NCI-H460 (cell line): ENCODE measurements around the gene SSX4. TPM values are rescaled to one million over a fixed set of nuclear protein-coding genes. Genes with fewer than 3 reads are reported as not detected.
"Not testable (repeated sequence)": the region's sequence is repeated elsewhere in the genome, so short reads cannot be mapped to it uniquely, and the experiment has no call there.

Experiments
- DNase-seq: peaks from one replicate; pipeline ENCODE4 v3.0.0-alpha.2; 2016; ENCODE audit warnings: low read depth; ENCODE audit errors: extremely low read depth
- polyA plus RNA-seq: library from polyadenylated mRNA; depleted of rRNA; stranded (reverse); fragments of >200 nt; gene quantifications from 2 replicates; pipeline ENCODE4 v1.2.3, GENCODE V29; 2014; cell fraction: nucleus; rRNA removed
- small RNA-seq, 2 experiments: library from RNA; depleted of rRNA; stranded (forward); fragments of <200 nt; gene quantifications; one replicate each; pipeline ENCODE3, GENCODE V24; 2014
- total RNA-seq: library from RNA; depleted of rRNA; stranded (reverse); fragments of >200 nt; shearing (Covaris generic); gene quantifications from 2 replicates; pipeline ENCODE4 v1.2.3, GENCODE V29; 2014; rRNA removed

Gene SSX4
- not detected in 2 replicates for total RNA-seq
- polyA plus RNA-seq = not detected in 2 replicates

- not testable (repeated sequence) for DNase-seq
Observed at GRCh38 chrX:48383239-48383638, at the start of gene SSX4. Gene SSX4 (plus strand): TSS chrX:48383539. CDS start chrX:48384054, 515 bp downstream.

- not testable (repeated sequence) for DNase-seq
Observed at GRCh38 chrX:48346059-48346458, 37.3 kb upstream of the SSX4 start.

DNA sequence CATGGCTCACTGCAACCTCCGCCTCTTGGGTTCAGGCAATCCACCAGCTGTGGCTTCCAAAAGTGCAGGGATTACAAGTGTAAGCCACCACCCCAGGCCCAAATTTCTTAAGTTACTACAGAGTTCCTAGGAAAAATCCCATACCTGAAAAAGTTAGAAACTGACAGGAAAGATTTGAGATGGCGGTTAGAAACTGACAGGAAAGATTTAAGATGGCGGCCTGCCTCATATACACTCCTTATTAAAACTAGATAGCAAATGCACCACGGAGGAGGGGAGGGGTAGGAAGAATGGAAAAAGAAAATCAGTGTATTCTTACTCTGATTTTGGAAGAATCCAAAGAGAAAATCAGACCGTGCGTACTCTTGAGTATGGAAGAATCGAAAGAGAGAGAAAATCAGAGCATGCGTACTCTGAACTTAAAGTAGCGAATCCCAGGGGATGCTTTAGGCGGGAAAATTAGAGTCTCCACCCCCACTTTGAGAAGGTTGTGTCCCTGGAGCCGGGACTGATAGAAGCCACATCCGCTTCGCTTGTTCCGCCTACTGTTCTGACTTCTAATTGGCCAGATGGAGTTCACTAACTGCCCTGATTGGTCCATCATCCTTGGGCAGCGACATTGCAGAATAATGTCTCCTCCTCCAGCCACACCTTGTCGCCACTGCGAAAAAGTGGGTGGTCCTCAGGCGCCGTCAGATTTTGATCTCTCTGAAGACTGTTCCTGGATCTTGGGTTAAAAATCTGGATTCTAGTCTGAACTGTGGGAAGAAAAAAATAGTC, 26.8 kb upstream of the SSX4 start, which contains the start of gene SSX3:
Gene SSX3 (minus strand): TSS at position 389 of the 780 bp plus-strand sequence. CDS start 1,454 bp downstream, outside the sequence.
- not testable (repeated sequence) for DNase-seq

- no peak for DNase-seq
Observed at GRCh38 chrX:48357681-48358080, 25.7 kb upstream of the SSX4 start.

- DNase-seq = not testable (repeated sequence)
Observed at GRCh38 chrX:48359281-48359680, 24.1 kb upstream of the SSX4 start.

GRCh38 chrX:48367717-48368408, 15.5 kb upstream of the SSX4 start:
- DNase-seq = not testable (repeated sequence)

DNA sequence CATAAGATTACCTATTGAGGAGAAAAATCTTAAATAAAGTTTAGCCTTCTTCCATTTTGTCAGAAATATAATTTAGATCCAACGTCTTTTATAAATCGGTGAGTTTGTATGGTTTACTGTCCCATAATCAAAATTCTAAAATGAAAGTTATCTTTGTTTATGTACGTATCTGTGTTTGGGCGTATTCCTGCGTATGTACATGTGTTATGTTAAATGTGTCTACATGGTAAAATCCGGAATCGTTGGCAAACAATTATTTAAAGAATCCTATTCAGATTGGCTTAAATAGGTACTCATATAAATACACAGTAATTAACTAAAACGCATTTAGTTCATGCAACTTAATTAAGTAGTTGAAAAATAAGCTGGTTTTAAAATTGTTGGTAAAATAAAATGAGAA, 12.9 kb upstream of the SSX4 start:
- DNase-seq = not testable (repeated sequence)

GRCh38 chrX:48396931-48397330, 13.6 kb downstream of the SSX4 start:
- DNase-seq = not testable (repeated sequence)

DNA sequence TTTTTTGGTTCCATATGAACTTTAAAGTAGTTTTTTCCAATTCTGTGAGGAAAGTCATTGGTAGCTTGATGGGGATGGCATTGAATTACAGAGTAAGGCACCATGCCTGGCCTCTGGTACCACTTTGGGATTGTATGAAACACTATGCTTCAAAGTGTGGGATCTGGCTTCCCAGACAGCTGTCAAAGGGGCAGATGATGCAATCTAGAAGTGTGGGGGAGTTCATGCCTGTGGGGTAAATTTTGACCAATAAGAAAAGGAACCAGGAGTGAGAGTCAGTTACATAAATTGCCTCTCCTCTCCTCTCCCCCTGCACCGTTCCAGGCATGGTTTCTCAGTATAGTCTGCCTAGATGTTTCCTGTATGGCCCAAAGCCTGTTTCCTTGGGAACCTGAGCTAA, 14.5 kb downstream of the SSX4 start:
- DNase-seq = not testable (repeated sequence)

DNA sequence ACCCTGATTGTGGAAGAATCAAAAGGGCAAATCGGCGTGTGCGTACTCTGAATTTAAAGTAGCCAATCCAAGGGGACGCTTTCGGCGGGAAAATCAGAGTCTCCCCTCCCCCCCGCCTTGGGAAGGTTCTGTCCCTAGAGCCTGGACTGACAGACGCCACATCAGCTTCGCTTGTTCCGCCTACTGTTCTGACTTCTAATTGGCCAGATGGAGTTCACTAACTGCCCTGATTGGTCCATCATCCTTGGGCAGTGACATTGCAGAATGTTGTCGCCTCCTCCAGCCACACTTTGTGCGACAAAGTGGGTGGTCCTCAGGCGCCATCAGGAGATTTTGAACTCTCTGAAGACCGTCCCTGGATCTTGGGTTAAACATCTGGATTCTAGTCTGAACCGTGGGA, 28.5 kb downstream of the SSX4 start, which contains the start of gene SSX4B:
Gene SSX4B (minus strand): TSS at position 101 of the 400 bp plus-strand sequence. CDS start 588 bp downstream, outside the sequence.
- DNase-seq = not testable (repeated sequence)

DNA sequence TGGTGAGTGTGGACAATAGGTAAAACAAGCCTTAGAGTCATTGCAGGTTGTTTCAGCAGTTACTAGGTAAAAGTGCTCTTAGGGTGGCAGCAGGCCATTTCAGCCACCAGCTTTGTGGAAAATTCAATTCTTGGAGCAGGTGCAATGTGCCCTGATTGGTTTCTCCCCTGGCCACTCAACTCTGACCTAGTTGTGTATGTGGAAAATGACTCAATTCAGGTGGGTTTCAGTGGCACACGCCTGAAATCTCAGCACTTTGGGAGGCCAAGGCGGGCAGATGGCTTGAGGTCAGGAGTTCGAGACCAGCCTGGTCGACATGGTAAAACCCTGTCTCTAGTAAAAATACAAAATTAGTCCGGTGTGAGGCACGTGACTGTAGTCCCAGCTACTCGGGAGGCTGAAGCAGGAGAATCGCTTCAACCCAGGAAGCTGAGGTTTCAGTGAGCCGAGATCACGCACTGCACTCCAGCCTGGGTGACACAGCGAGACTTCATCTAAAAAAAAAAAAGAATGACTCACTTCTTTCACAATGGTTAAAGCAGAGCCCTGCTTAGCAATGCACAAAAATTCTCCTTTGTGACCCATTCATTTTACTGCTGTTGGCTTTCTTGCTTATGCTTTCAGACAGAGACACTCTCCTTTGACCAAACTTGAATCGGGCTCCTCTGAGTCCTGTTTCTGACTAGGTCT, 43.8 kb downstream of the SSX4 start:
- DNase-seq = not testable (repeated sequence)

GRCh38 chrX:48429606-48430005, 46.3 kb downstream of the SSX4 start:
- not testable (repeated sequence) for DNase-seq

- DNase-seq = not testable (repeated sequence)
Observed at GRCh38 chrX:48430166-48430565, 46.8 kb downstream of the SSX4 start.

DNA sequence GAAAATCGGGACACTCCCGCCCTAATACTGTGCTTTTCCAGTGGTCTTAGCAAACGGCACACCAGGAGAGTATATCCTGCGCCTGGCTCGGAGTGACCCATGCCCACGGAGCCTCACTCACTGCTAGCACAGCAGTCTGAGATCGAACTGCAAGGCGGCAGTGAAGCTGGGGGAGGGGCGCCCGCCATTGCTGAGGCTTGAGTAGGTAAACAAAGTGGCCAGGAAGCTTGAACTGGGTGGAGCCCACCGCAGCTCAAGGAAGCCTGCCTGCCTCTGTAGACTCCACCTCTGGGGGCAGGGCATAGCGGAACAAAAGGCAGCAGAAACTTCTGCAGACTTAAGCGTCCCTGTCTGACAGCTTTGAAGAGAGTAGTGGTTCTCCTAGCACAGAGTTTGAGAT, 50.4 kb downstream of the SSX4 start:
- not testable (repeated sequence) for DNase-seq

Small RNA genes lying within 50 kb of the gene (small RNA-seq; reads per million reads assigned to genes)
- gene AL606490.4 = 0 reads per million in 2 experiments
- 0 reads per million in 2 experiments for gene AL606490.7
- gene AL606490.9 = 0 reads per million in 2 experiments

Other genes with a start within 250 kb of the SSX4 start
- not detected in 2 replicates for gene SSX5, start 186.7 kb upstream of the SSX4 start, total RNA-seq
- not detected in 2 replicates for gene SSX1, start 128.1 kb upstream of the SSX4 start, total RNA-seq
- not detected in 2 replicates for gene SSX3, start 26.8 kb upstream of the SSX4 start, total RNA-seq
- not detected in 2 replicates for gene SSX4B, start 28.4 kb downstream of the SSX4 start, total RNA-seq
- 43.8 and 49.3 TPM in 2 replicates for gene SLC38A5, start 86.7 kb downstream of the SSX4 start, total RNA-seq
- gene FTSJ1, start 92.7 kb downstream of the SSX4 start, total RNA-seq = 74.8 and 93.3 TPM in 2 replicates
- gene PORCN, start 125.5 kb downstream of the SSX4 start, total RNA-seq = 12.0 and 13.9 TPM in 2 replicates
- gene EBP, start 138.3 kb downstream of the SSX4 start, total RNA-seq = 39.8 and 48.9 TPM in 2 replicates
- 6.9 and 7.2 TPM in 2 replicates for gene TBC1D25, start 156.2 kb downstream of the SSX4 start, total RNA-seq
- 304 and 352 TPM in 2 replicates for gene RBM3, start 190.9 kb downstream of the SSX4 start, total RNA-seq
- gene WDR13, start 214.0 kb downstream of the SSX4 start, total RNA-seq = 77.2 and 81.0 TPM in 2 replicates